HL-60 (cell line): Measurements from ENCODE around the gene TSTD2.

Source experiments
- DNase-seq, 2 experiments: peaks; one replicate each; pipeline ENCODE4 v3.0.0-alpha.2; 2010 to 2020; ENCODE audit warnings: low read depth in 1 of 2, low spot score in 1 of 2
- H3K27ac ChIP-seq: fragments of 250-450 bp; sonication (Bioruptor Pico); replicated peaks from 2 replicates; pipeline ENCODE4 v1.5.1; 2020; ENCODE audit warnings: mild to moderate bottlenecking, moderate library complexity
- H3K27me3 ChIP-seq: fragments of 250-450 bp; sonication (Bioruptor Pico); 2 replicates; pipeline ENCODE4 v1.5.1; 2021; ENCODE audit warnings: mild to moderate bottlenecking, moderate library complexity; ENCODE audit not compliant: insufficient read depth, poor library complexity, severe bottlenecking
- H3K4me3 ChIP-seq: replicated peaks from 2 replicates; pipeline ENCODE4 v1.5.1; 2011; ENCODE audit warnings: mild to moderate bottlenecking, control low read depth, low read length; ENCODE audit not compliant: insufficient read depth
- CTCF ChIP-seq: IDR thresholded peaks from one replicate; pipeline ENCODE4 v1.5.1; 2011; ENCODE audit warnings: low read length, control low read depth, inconsistent platforms; ENCODE audit not compliant: insufficient read depth
- GABPA ChIP-seq: IDR thresholded peaks from 2 replicates; pipeline ENCODE4 v1.6.1; 2012; ENCODE audit warnings: low read depth
- POLR2AphosphoS5 ChIP-seq: IDR thresholded peaks from 2 replicates; pipeline ENCODE4 v1.6.1; 2012; ENCODE audit warnings: low read depth
- REST ChIP-seq: IDR thresholded peaks from 2 replicates; pipeline ENCODE4 v1.6.1; 2012; ENCODE audit warnings: low read depth; ENCODE audit not compliant: insufficient replicate concordance
- SPI1 ChIP-seq: IDR thresholded peaks from 2 replicates; pipeline ENCODE4 v1.6.1; 2012; ENCODE audit warnings: low read depth, mild to moderate bottlenecking, borderline replicate concordance

Gene TSTD2

GRCh38 chr9:97573482-97574073, 59.6 kb downstream of the TSTD2 start:
- TF ChIP-seq GABPA (no peak), SPI1 (no peak), CTCF (no peak), REST (no peak)

GRCh38 chr9:97572892-97573365, 60.2 kb downstream of the TSTD2 start:
- DNase-seq = no peak
- peaks cover 3% of the 10 kb centered on the region for H3K27me3 ChIP-seq
- H3K27ac ChIP-seq = no peak overlapping the region
- H3K4me3 ChIP-seq = no peak overlapping the region
- TF ChIP-seq SPI1 (no peak), POLR2AphosphoS5 (no peak), GABPA (no peak), REST (no peak), CTCF (no peak)

More at GRCh38 chr9:97573482-97574073, 59.6 kb downstream of the TSTD2 start:
- H3K4me3 ChIP-seq = no peak overlapping the region
- H3K27me3 ChIP-seq = peaks cover 3% of the 10 kb centered on the region
- DNase-seq = no peak
- H3K27ac ChIP-seq = no peak overlapping the region

GRCh38 chr9:97572196-97572891, 60.8 kb downstream of the TSTD2 start:
- no peak for DNase-seq
- no peak overlapping the region for H3K4me3 ChIP-seq
- no peak for TF ChIP-seq REST
- no peak for TF ChIP-seq POLR2AphosphoS5
- no peak for TF ChIP-seq SPI1
- no peak for TF ChIP-seq CTCF
- no peak for TF ChIP-seq GABPA

More at GRCh38 chr9:97572196-97572891, 60.8 kb downstream of the TSTD2 start:
- Histone ChIP-seq H3K27ac (no peak overlapping the region), H3K27me3 (peaks cover 3% of the 10 kb centered on the region)
